ENCODE data around the gene GLRX2.
A peak's percentile ranks its signal among the peaks of the same experiment; 100 is the strongest.
"Not testable (repeated sequence)": the region's sequence is repeated elsewhere in the genome, so short reads cannot be mapped to it uniquely, and the experiment has no call there.

The GLRX2 gene, protein sequence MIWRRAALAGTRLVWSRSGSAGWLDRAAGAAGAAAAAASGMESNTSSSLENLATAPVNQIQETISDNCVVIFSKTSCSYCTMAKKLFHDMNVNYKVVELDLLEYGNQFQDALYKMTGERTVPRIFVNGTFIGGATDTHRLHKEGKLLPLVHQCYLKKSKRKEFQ

DNA sequence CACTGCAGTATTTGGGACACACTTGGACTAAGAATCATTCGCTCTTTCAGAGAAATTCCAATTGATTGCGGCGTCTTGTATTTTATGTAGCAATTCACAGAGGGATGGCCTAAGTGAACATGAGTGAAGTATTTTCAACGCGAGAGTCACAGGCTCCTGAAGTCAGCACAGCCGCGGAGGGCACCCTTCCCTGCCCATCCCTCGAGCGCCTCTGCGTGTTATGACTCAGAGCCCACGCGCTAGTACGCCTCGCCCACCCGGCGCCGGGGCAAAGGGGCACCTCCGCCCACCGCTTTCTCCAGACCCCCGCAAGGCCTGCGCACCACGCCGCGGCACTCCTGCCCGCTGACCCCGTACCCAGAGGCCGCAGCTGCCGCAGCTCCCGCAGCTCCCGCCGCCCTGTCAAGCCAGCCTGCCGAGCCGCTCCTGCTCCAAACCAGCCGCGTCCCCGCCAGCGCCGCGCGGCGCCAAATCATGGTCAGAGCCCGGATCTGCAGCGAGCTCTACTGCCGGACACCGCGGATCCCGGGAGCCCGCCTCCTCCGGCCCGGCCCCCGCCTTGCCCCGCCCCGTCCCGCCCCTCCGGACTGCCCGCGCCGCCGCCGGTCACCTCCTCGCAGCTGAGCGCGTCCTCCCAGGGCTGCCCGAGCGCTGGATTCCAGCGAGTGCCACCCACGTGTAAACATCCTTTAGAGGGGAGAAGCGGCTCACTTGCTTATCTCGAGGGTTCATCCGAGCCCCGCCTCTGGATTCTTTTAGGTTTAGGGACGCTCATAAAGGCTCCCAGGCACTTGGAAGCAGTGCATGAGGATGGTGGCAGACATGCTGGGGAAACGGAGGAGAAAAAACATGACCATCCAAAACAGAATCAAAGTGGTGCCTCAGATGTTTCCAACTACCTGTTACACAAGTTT is at the start of gene GLRX2:
Gene GLRX2 (minus strand): TSS at position 508 of the 914 bp plus-strand sequence. CDS start 32 bp downstream, at position 476.
- peak; percentile 85 for DNase-seq (ENCODE audit: low spot score)

- no peak for DNase-seq (ENCODE audit: low spot score)
Observed at GRCh38 chr1:193144999-193145398, 39.8 kb upstream of the GLRX2 start.

DNA sequence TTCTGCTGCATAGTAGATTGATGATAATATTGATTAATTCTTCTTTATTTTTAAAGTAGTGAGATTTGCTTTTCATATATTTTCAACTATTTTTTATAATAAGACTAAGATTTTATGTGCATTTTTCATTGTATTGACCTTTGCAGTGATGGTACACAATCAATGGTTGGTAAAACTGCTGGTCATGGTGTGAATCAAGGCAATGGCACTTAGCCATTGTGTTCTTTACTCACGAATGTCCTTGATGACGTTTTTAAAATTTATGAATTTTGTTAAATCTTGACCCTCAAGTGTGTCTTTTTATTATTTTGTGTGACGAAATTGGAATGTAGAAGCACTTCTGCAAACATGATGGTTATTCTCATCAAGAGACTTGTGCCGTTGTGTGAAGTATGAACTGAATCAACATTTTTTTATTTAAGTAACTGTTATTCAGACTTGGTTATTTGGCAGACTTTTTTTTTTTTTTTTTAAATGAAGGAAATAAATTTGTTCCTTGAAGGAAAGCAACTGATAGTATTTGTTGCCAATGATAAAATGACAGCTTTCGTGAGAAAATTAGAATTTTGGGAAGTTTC is 39.2 kb upstream of the GLRX2 start:
- DNase-seq (ENCODE audit: low spot score), result no peak

DNA sequence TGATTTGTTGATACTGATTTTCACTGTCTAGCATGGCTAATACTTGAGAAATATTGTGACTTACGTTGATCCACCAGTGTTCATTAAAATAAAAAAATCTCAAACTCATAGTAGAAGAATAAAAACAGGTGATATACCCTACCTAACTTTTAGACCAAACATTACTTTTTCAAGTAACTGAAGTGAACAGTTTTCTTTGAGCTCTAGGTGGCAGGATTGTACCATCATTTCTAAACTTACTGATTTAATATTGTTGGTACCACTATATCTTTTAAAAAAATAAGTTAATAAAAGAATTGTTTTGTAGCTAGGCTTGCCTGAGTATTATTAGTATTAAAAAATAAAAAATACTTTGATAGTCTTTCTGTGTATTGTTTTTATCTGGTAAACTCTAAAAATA is 38.1 kb upstream of the GLRX2 start:
- peak; percentile 20 for DNase-seq (ENCODE audit: low spot score)

DNA sequence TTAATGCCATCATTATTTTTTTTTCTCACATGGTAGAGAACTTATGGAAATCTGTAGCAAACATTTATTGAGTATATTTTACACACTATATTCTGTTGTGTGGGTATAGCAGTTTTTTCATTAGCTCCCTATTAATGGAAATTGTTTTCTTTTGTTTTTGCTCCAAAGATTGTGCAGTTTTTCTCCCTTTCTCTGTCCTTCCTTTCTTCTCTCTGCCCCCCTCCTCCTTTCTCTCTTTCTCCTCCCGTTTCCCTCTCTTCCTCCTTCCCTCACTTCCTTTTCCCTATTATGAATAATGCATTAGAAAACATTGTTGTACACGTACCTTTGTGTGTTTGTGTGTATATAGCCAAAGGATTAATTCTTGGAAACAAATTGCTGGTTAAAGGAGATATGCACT is 37.2 kb upstream of the GLRX2 start:
- DNase-seq (ENCODE audit: low spot score), result no peak

DNA sequence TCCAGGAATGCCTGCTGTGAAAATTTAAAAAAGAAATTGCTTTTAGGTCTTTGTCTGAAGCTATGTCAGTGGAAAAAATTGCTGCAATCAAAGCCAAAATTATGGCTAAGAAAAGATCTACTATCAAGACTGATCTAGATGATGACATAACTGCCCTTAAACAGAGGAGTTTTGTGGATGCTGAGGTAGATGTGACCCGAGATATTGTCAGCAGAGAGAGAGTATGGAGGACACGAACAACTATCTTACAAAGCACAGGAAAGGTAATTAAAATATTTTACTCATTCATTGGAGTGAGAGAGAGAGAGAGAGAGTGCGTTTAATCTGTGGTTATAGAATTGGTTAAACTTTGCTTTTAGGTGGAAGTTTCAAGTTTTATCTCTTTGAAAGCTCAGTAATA is 36.6 kb upstream of the GLRX2 start:
- no peak for DNase-seq (ENCODE audit: low spot score)

GRCh38 chr1:193140254-193140653 is 35.0 kb upstream of the GLRX2 start:
- no peak for DNase-seq (ENCODE audit: low spot score)

DNA sequence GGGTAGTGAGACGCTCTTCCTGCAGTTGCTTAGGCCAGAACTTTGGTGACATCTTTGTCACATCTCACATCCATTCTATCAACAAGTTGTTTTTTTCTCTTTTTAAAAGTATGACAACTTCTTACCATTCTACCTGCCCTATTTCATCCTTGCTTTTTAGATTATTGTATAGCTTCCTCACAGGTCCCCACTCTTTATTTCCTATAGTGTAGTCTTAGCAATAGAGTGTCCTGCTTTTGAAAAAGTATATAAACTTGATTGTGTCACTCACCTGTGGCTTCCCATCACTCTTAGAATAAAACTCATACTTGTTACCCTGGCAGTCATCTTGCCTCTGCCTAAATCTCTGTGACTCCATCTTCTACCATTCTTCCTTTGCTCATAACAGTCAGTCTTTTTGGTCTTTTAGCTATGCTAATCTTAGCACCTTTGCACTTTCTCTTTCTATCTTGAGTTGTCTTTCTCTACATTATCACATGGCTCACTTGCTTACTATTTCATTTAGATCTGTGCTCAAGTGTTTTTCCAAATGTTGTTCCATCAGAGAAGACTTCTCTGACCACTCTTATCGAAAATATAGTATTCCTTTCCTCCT is 26.1 kb upstream of the GLRX2 start:
- no peak for DNase-seq (ENCODE audit: low spot score)

GRCh38 chr1:193125369-193125768 is 20.2 kb upstream of the GLRX2 start:
- DNase-seq (ENCODE audit: low spot score), result no peak

- no peak for DNase-seq (ENCODE audit: low spot score)
Observed at GRCh38 chr1:193123751-193124150, 18.5 kb upstream of the GLRX2 start.

- DNase-seq (ENCODE audit: low spot score), result peak; percentile 92
Observed at GRCh38 chr1:193121616-193122593, 16.7 kb upstream of the GLRX2 start, which contains the start of gene CDC73. TSS of gene CDC73 (plus strand) at chr1:193122031. CDS start at chr1:193122201, 170 bp downstream.

GRCh38 chr1:193120604-193121166 is 15.5 kb upstream of the GLRX2 start:
- DNase-seq (ENCODE audit: low spot score), result no peak

- DNase-seq (ENCODE audit: low spot score), result no peak
Observed at GRCh38 chr1:193118803-193119730, 13.9 kb upstream of the GLRX2 start.

DNA sequence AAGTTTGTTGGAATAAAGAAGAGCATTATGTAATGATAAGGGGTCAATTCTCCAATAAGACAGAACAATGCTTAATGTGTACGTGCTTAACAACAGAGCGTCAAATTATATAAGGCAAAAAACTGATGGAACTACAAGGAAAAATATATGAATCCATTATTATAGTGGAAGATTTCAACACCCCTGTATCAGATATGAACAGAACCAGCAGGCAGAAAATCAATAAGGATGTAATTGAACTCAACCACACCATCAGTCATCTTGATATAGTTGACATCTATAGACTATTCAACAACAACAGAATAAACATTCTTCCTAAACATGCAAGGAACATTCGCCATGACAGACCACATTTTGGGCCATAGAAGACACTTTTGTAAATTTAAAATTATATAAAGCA is 13.0 kb upstream of the GLRX2 start:
- DNase-seq (ENCODE audit: low spot score), result no peak

GRCh38 chr1:193117167-193117566 is 12.0 kb upstream of the GLRX2 start:
- DNase-seq (ENCODE audit: low spot score), result not testable (repeated sequence)

- peak; percentile 26 for DNase-seq (ENCODE audit: low spot score)
Observed at GRCh38 chr1:193115629-193116227, 10.5 kb upstream of the GLRX2 start.

- no peak for DNase-seq (ENCODE audit: low spot score)
Observed at GRCh38 chr1:193114485-193115095, 9.4 kb upstream of the GLRX2 start.

GRCh38 chr1:193113992-193114332 is 8.7 kb upstream of the GLRX2 start:
- DNase-seq (ENCODE audit: low spot score), result no peak

Measured in cerebellar cortex (tissue), 1 donor.